Kidney capillary endothelial cell (primary cell): ENCODE measurements around the gene TMEM108.
A peak's percentile ranks its signal among the peaks of the same experiment; 100 is the strongest.

Experiments used
- DNase-seq: peaks from one replicate; pipeline ENCODE4 v3.0.0-alpha.2; 2018; ENCODE audit warnings: low spot score

TMEM108 gene

GRCh38 chr3:133277813-133278212 is 239.6 kb downstream of the TMEM108 start:
- DNase-seq, result peak; percentile 27

DNA sequence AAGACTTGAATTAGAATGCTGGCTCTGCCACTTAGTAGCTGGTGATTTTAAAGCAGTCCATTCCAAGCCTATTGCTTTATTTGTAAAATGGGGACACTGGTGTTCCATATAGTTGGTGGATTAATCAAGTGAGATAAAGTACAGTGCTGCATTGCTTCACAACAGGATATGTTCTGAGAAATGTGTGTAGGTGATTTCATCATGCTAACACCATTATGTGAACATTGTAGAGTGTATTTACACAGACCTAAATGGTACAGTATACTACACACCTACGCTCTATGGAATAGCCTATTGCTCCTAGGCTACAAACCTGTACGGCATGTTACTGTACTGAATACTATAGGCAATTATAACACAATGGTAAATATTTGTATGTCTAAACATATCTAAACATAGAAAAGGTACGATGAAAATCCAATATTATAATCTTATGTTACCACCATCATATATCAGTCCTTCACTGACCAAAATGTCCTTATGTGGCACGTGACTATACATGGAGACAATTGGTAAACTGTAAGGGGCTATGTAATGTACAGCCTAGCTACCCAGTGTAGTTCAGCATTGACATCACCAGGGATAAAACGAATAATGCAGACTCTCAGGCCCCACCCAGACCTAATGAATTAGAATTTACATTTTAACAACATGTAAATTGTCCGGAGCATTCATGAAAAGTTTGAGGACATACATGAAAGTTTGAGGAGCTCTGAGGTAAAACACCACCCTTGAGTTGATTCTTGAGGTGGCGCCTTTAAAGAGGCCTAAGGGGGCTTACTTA is 240.3 kb downstream of the TMEM108 start:
- DNase-seq, result no peak

- DNase-seq, result no peak
These were observed 242.4 kb downstream of the TMEM108 start for GRCh38 chr3:133280586-133280985.

- DNase-seq, result no peak
These were observed 244.0 kb downstream of the TMEM108 start for GRCh38 chr3:133282236-133282635.

- DNase-seq, result no peak
These were observed 246.0 kb downstream of the TMEM108 start for GRCh38 chr3:133283958-133284807.

DNA sequence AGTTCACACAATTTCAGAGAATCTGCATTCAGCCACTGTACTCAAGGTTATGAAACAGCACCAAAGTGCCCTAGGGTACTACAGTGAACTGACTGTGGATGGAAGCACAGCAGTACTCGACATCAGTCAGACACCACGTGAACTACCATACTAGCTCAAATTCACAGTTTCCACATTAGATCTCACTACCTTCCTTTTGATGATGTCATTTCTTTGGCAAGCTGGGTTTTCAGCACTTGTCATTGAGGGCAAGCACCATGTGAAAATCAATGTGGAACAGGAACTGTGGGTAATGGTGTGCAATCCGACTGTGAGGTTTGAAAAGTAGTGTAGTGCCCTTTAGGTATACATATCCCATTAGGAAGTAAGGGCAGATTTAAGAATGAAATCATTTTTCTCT is 251.1 kb downstream of the TMEM108 start:
- no peak for DNase-seq

- no peak for DNase-seq
These were observed 254.1 kb downstream of the TMEM108 start for GRCh38 chr3:133292296-133292695.

DNA sequence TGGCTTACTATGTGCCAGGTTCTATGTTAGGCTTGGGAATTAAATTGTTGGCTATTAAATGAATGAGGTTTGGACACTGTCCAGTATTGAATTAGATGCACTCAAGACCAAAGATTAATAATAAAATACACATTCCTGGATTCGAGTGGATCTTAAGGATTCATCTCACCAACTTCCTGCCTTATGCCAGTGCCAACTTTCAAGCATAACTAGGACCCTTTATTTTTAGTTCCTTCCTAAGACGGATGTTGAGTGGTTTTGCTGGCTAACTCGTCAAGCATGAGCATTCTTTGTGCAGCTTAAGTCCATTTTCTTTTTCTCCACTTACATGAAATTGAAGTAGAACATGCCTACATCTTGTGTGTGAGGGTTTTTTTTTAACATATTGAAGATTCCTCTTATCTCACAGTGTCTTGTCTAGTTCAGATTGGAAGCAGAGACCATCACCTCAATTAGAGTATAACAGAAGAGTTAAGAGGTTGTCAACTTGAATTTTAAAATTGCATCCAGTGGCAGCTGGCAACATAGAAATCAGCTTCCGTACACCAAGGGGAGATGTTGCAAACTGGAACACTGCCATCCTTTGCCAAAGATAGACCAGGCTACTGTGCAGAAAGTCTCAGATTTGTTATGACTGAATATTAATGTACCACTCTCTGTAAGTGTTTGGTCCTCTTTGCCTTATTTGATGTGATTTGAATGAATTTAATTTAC is 255.4 kb downstream of the TMEM108 start:
- DNase-seq, result no peak

DNA sequence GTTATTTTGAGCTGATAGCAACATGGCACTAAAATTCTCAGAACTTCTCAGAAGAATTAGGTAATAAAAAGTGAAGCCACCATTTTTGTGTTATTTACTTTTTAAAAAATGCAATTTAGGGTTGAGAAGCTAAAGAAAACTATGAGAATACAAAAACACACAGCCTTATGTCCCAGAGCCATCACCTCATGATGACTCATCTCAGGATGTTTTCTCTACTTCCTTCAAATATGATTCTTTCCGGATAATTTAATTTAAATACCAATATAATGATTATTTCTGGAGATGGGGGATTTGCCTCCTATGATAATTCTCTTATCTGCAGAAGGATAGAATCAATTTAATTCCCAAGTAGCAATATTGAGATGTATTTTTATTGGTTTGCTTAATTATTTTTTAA is 256.1 kb downstream of the TMEM108 start:
- no peak for DNase-seq

DNA sequence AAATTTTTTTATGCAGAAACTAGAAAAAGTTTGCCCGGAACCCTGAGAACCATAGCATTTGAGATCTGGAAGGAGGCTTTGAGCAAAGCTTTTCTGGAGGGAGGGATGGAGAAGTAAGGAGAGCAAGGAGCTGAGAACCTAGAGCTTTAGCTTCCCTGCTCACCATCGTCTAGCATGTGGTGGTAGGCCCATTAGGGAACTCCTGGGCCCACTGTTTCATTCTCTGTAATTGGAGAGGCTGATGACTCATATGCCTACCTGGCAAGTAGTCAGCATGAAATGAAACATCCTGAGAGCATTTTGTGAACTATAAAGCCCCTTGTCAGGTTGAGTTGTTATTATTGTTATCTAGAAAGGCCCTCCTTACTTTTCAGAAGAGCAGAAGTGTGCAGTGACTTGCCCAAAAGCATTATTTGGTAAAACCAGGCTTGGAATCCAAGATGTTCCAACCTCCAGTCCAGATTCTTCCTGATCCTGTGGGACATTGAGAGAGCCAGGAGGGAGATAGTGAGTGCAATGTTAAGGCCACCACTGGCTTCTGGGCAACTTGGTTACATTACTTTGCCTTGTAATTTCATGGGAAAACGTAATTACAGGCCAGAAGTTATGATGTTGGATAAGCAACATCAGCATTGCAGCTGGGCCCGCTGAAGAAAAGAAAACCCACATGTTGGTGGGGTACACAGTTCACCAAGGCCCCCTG is 257.2 kb downstream of the TMEM108 start:
- DNase-seq, result no peak

- no peak for DNase-seq
These were observed 258.0 kb downstream of the TMEM108 start for GRCh38 chr3:133295944-133296917.

GRCh38 chr3:133296981-133297380 is 258.8 kb downstream of the TMEM108 start:
- DNase-seq, result no peak

DNA sequence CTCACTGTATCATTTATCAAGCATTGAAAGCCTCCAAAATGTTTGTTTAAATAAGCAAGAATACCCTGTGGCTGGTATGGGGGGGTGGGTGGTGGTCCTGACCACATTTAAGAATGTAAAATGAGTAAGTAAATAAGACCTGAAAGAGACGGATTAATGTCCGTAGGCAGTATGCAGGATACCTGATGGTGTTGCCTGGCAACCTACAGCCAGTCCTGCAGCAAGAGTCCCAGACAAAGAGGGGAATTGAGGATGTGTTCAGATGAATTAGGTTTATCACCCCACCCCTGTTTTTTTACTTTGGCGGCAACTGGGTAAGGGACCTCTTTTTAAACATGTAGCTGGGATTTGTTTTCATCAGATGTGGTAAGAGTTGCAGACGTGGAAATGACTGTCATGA is 261.9 kb downstream of the TMEM108 start:
- DNase-seq, result no peak

- peak; percentile 67 for DNase-seq
These were observed 263.0 kb downstream of the TMEM108 start for GRCh38 chr3:133301194-133301593.

GRCh38 chr3:133301731-133302130 is 263.5 kb downstream of the TMEM108 start:
- no peak for DNase-seq

GRCh38 chr3:133303430-133303829 is 265.2 kb downstream of the TMEM108 start:
- peak; percentile 47 for DNase-seq

DNA sequence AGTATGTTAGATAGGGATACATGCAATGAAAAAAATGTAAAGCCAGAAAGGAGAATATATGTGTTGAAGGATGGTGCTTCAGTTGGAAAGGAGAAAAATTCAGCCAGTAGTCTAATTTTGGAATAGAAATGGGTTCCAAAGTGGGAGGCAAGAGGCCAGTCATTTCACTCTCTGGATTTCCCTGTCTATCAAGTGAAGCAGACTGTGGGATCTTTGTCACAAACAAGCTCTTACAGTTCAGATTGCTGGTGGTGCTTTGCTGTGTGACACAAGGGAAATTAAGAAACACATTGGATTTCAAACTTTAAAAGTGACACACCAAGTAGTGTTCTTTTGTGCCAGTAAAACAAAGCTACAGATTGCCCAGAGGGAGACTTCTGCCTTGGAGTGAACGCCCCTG is 279.7 kb downstream of the TMEM108 start:
- DNase-seq, result no peak

- DNase-seq, result no peak
These were observed 290.2 kb downstream of the TMEM108 start for GRCh38 chr3:133328373-133328772.

DNA sequence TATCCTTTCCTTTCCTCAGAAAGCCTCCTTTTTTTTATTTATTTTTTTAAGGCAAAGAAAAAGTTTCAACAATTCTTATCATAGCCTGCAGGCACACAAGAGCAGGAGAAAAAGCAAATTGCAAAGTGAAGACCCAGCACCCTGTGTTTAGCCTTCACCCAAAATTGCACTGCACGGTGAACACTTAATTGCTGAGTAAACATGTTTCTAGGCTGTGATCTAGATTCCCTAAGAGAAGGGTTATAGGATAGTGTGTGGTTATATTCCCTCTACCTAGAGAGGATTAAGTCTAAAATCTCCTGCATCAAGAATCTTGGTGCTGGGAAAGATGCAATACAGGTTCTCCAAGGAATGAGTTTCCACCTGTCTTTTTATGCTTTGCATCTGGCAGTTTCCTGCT is 291.4 kb downstream of the TMEM108 start:
- DNase-seq, result no peak

DNA sequence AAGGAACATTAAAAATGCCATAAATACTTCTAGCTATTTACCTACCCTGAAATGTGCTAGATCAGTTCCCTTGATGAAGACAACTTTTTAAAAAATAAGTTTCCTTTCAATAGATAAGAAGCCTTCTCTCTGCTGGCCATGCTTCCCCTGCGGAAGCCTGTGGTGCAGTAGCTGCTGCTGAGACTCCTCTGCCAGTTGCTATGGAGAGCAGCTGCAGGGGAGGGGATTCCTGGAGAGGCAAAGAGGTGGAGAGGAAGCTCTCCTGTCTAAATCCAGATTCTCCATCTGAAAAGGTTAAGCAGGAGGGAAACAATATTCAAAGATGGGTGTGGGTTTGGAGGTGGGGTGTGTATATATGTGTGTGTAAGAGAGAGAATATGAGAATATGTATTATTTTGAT is 291.9 kb downstream of the TMEM108 start:
- DNase-seq, result no peak

DNA sequence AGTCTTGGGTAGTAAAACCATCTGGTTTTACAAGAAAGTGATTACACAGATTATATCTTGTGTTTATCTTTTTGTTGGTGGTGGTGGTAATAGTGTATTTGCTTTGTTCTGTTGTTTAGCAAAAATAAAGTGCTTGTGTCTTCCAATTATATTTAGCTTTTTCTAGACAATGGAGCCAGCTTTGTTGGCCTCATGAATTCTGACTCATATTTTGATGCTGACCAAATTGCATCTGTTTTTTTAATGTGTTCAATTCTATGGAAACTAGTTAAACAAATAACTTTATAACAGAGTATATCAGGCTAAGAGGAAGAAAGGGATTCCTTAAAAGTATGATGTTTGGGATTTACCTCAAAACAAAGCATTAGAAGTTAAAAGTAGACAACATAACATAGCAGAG is 292.3 kb downstream of the TMEM108 start:
- DNase-seq, result no peak
